ENCODE data around the gene LIF. TPM values are rescaled to one million over a fixed set of nuclear protein-coding genes. Genes with fewer than 3 reads are reported as not detected.

Gene LIF
- polyA plus RNA-seq, 2 of the 4 experiments (the other 2 are of a cell fraction): 40.7 to 54.5 TPM

DNA sequence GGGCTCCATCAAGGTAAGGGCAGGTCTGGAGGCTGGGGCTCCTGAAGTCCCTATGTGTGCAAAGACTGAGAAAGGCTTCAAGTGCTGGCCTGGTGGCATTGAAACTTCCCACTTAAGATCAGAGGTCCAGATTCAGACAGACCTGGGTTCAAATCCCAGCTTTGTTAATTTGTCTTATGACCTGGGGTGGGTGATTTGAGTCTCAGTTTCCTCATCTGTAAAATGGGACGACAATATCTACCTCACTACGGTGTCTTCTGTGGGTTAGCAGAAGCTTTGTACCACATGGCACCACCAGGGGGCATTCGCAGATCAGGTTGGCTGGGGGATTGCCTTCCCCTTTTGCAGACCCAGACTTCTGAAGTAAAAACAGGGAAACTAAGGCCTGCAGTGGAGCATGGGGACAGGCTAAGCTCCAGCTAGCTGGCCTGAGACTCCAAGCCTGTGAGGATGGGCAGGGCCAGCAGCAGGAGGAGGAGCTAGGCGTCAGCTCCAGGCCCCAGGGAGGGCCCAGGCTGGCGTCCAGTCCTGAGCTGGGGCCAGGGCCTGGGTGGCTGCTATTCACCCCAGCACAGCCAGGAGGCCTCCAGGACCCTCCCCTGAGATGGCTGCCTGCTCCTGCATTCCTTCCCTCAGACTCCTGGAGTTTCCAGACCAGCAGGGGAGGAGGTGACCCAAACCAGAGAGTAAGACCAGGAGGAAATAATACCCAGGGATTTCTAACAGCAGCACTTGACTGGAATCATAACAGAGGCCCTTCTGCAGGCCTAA is 41.3 kb upstream of the LIF start (continued):
- TF ChIP-seq, protein P1, sequence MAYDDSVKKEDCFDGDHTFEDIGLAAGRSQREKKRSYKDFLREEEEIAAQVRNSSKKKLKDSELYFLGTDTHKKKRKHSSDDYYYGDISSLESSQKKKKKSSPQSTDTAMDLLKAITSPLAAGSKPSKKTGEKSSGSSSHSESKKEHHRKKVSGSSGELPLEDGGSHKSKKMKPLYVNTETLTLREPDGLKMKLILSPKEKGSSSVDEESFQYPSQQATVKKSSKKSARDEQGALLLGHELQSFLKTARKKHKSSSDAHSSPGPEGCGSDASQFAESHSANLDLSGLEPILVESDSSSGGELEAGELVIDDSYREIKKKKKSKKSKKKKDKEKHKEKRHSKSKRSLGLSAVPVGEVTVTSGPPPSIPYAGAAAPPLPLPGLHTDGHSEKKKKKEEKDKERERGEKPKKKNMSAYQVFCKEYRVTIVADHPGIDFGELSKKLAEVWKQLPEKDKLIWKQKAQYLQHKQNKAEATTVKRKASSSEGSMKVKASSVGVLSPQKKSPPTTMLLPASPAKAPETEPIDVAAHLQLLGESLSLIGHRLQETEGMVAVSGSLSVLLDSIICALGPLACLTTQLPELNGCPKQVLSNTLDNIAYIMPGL (CRISPR knock-in tag; IDR thresholded peaks at IDR 0.05; ENCODE audit: borderline replicate concordance): no peak
- TF ChIP-seq ESRRA (IDR thresholded peaks at IDR 0.05; ENCODE audit: borderline replicate concordance, low read length): no peak
- no peak; the same call in 1 of the 2 replicates for TF ChIP-seq MYC (IDR thresholded peaks at IDR 0.05; ENCODE audit: borderline replicate concordance, low read length)
- TF ChIP-seq, protein P2, sequence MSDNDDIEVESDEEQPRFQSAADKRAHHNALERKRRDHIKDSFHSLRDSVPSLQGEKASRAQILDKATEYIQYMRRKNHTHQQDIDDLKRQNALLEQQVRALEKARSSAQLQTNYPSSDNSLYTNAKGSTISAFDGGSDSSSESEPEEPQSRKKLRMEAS (IDR thresholded peaks at IDR 0.05): peak; percentile 8; the same call in 1 of the 2 replicates
- TF ChIP-seq RARB (CRISPR knock-in tag; IDR thresholded peaks at IDR 0.05): no peak
- TF ChIP-seq, protein P3, sequence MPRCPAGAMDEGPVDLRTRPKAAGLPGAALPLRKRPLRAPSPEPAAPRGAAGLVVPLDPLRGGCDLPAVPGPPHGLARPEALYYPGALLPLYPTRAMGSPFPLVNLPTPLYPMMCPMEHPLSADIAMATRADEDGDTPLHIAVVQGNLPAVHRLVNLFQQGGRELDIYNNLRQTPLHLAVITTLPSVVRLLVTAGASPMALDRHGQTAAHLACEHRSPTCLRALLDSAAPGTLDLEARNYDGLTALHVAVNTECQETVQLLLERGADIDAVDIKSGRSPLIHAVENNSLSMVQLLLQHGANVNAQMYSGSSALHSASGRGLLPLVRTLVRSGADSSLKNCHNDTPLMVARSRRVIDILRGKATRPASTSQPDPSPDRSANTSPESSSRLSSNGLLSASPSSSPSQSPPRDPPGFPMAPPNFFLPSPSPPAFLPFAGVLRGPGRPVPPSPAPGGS (IDR thresholded peaks at IDR 0.05): no peak
- TF ChIP-seq, protein P4, sequence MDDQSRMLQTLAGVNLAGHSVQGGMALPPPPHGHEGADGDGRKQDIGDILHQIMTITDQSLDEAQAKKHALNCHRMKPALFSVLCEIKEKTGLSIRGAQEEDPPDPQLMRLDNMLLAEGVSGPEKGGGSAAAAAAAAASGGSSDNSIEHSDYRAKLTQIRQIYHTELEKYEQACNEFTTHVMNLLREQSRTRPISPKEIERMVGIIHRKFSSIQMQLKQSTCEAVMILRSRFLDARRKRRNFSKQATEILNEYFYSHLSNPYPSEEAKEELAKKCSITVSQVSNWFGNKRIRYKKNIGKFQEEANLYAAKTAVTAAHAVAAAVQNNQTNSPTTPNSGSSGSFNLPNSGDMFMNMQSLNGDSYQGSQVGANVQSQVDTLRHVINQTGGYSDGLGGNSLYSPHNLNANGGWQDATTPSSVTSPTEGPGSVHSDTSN (IDR thresholded peaks at IDR 0.05): no peak
- peak; percentile 49; the same call in 2 of the 3 replicates for TF ChIP-seq SMC3 (IDR thresholded peaks at IDR 0.05)
- 0 out of 2 replicates have a peak, but pooled peaks have one; percentile 72 for TF ChIP-seq RCOR1 (IDR thresholded peaks at IDR 0.05; ENCODE audit: low read depth, low read length)
- TF ChIP-seq, protein P5, sequence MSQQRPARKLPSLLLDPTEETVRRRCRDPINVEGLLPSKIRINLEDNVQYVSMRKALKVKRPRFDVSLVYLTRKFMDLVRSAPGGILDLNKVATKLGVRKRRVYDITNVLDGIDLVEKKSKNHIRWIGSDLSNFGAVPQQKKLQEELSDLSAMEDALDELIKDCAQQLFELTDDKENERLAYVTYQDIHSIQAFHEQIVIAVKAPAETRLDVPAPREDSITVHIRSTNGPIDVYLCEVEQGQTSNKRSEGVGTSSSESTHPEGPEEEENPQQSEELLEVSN (IDR thresholded peaks at IDR 0.05; ENCODE audit: borderline replicate concordance, low read depth): no peak
- TF ChIP-seq JUNB (IDR thresholded peaks at IDR 0.05): no peak
- no peak for TF ChIP-seq NPAS2 (CRISPR knock-in tag; IDR thresholded peaks at IDR 0.05; ENCODE audit: borderline replicate concordance)
- peak; percentile 51; the same call in 1 of the 2 replicates for TF ChIP-seq HOXB5 (CRISPR knock-in tag; IDR thresholded peaks at IDR 0.05)
- TF ChIP-seq FOXS1 (CRISPR knock-in tag; IDR thresholded peaks at IDR 0.05): 0 out of 2 replicates have a peak, but pooled peaks have one; percentile 12
- no peak for TF ChIP-seq FOSL2 (IDR thresholded peaks at IDR 0.05)
- TF ChIP-seq FOSL2 (CRISPR knock-in tag; IDR thresholded peaks at IDR 0.05): peak; percentile 10; the same call in 1 of the 2 replicates
- no peak for TF ChIP-seq ZSCAN20 (CRISPR knock-in tag; IDR thresholded peaks at IDR 0.05)
- no peak for TF ChIP-seq CEBPB (IDR thresholded peaks at IDR 0.05)
- TF ChIP-seq RNF2 (IDR thresholded peaks at IDR 0.05; ENCODE audit: borderline replicate concordance, low read depth): no peak
- TF ChIP-seq EHF (CRISPR knock-in tag; IDR thresholded peaks at IDR 0.05): peak; percentile 44; the same call in 1 of the 2 replicates
- no peak for TF ChIP-seq EP300 (IDR thresholded peaks at IDR 0.05)
- TF ChIP-seq CHD4 (IDR thresholded peaks at IDR 0.05; ENCODE audit: borderline replicate concordance): peak; percentile 94
- no peak for TF ChIP-seq HOXA7 (CRISPR knock-in tag; IDR thresholded peaks at IDR 0.05)
- peak; percentile 93 for TF ChIP-seq KDM1A (IDR thresholded peaks at IDR 0.05; ENCODE audit: low read depth)
- TF ChIP-seq HOXB13 (CRISPR knock-in tag; IDR thresholded peaks at IDR 0.05; ENCODE audit: low read depth): no peak
- TF ChIP-seq ZC3H11A (IDR thresholded peaks at IDR 0.05): no peak
- TF ChIP-seq HEYL (CRISPR knock-in tag; IDR thresholded peaks at IDR 0.05): no peak
- TF ChIP-seq HDAC2 (IDR thresholded peaks at IDR 0.05): peak; percentile 92

Measured in A549 (cell line).